SH-SY5Y (cell line): ENCODE measurements around the gene TYSND1.

Source experiments
- GATA2 ChIP-seq: IDR thresholded peaks from 2 replicates; pipeline ENCODE4 v1.6.1; 2011; ENCODE audit warnings: mild to moderate bottlenecking, low read depth, low read length
- GATA3 ChIP-seq: IDR thresholded peaks from 2 replicates; pipeline ENCODE4 v1.6.1; 2011; ENCODE audit warnings: low read depth, mild to moderate bottlenecking, low read length, moderate library complexity

Gene TYSND1

GRCh38 chr10:70114902-70115301 lies 31.6 kb downstream of the TYSND1 start:
- TF ChIP-seq GATA2 (no peak), GATA3 (no peak)

- TF ChIP-seq GATA3 (no peak), GATA2 (no peak)
Measured at GRCh38 chr10:70112071-70112470, 34.4 kb downstream of the TYSND1 start.

DNA sequence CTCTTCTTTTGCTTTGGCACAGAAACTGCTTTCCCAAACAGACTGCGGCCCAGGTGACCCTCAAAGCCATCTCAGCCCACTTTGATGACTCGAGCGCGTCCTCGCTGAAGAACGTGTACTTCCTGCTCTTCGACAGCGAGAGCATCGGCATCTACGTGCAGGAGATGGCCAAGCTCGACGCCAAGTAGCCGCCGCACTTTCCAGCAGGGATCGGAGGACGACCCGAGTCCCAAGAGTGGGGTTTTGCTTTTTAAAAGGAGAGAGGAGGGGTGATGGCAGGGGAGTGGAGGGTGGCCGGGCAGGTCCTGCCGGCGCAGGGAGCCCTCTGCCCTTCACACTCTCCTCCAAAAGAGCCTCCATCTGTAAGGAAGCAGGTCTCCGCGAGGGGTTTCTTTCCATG lies 35.0 kb downstream of the TYSND1 start:
- TF ChIP-seq GATA3, result no peak
- no peak for TF ChIP-seq GATA2

DNA sequence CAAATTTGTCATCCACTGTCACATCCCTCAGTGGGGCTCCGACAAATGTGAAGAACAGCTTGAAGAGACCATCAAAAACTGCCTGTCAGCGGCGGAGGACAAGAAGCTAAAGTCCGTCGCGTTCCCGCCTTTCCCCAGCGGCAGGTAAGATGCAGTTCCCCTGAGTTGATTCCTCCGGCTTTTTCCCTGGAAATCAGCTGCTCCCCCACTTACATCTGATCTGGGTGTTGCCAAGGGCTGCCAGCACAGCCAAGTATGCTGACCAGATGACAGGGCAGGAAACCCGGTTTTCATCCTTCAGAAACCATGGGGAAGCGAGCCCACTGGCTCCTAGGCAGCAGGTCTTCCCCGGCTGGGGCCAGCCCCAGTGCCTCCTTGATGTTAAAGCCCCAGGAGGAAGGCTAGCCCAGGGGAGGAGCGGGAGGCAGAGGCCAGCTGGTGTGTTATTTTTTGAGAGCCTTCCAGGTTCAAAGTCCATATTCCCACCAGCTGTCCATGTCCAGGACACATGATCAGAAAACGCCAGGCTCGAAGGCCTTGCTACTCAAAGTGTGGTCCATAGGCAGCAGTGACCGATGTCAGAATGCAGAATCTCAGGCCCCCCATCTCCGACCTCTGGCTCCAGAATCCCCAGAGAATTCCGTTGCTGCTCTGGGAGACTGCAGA lies 37.3 kb downstream of the TYSND1 start:
- no peak for TF ChIP-seq GATA2
- no peak for TF ChIP-seq GATA3

GRCh38 chr10:70106958-70107791 lies 39.3 kb downstream of the TYSND1 start:
- TF ChIP-seq GATA3, result no peak
- TF ChIP-seq GATA2, result no peak

DNA sequence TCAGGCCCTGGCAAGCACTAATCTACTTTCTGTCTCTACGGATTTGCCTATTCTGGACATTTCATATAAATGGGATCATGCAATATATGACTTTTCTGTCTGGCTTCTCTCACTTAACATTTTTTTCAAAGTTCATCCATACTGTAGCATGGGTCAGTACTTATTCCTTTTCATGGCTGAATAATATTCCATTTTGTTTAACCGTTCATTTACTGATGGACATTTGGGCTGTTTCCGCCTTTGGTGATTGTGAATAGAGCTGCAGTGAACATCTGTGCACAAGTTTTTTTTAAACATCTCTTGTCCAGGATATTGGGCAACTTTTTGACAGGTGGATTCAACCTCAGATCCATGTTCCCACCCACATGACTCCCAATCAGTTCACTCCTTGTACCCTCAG lies 44.8 kb downstream of the TYSND1 start:
- TF ChIP-seq GATA3, result no peak
- TF ChIP-seq GATA2, result no peak

DNA sequence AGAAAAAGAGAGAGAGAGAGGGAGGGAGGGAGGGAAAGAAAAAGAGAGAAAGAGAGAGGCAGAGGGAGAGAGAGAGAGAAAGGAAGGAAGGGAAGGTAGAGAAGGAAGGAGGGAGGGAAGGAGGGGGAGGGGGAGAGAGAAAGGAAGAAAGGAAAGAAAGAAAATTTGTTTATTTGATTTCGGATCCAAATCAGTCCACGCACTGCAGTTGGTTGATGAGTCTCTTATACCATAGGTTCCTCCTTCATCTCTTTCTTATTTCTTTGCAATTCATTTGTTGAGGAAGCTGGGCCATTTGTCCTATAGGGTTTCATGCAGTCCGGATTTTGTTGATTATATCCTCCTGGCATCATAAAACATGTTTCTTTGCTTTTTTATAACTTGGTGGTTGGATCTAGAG lies 48.2 kb downstream of the TYSND1 start:
- TF ChIP-seq GATA3 (no peak), GATA2 (no peak)

- TF ChIP-seq GATA2 (no peak), GATA3 (no peak)
Measured at GRCh38 chr10:70097459-70097858, 49.0 kb downstream of the TYSND1 start.

- TF ChIP-seq GATA3 (no peak), GATA2 (no peak)
Measured at GRCh38 chr10:70096705-70097420, 49.6 kb downstream of the TYSND1 start.

DNA sequence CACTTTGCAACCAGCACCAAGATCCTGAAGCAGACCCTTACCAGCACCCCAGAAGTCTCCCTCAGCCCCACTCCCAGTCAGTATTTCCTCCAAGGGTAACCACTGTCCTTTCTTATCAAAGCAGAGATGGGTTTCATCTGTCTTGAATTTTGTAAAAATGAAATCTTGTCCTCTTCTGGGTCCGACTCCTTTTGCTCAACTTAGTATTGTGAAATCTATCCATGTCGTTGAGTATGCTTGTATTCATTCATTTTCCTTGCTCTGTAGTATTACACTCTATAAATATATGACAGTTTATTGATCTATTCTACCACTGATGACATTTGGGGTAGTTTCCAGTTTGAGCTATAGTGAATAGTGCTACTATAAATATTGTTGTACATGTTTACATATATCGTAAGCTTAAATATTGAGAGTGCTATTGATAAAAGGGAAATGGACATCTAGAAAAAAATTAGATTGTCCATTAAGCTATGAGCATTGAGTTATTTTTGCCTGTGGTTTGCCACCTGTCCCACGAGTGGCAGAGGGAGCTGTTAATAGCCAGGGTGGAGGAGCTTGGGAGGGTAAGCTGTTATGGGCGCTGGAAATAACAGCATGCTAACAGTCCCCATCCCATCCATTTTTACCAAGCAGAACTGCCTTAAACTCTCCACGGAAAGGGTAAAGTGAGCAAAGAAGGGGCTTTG lies 50.3 kb downstream of the TYSND1 start:
- TF ChIP-seq GATA3, result no peak
- TF ChIP-seq GATA2, result no peak

GRCh38 chr10:70094250-70094649 lies 52.2 kb downstream of the TYSND1 start:
- TF ChIP-seq GATA2 (no peak), GATA3 (no peak)

DNA sequence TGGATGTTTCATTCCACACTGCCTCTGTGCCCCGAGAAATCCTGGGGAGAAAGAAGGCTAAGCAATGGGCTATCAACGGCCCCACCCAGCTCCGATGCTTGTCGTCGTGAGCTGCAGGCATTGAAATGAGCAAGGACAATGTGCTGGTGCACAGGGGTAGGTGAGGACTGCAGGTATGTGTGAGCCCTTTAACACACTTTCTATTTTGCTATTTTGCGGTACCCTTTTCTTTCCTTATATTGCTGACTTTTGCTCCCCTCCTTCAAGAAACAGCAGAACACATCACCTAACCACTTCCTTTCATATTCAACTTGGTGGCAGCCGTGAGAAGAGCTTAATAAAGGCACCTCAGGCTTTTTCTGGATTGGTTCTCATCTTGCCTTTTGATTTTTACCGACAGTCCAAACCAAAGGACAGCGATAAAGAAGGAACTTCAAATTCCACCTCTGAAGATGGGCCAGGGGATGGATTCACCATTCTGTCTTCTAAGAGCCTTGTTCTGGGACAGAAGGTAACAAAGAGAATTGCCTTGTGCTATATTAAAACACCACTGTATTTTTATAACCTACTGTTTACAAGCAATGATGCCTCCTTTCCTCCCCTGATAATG lies 53.1 kb downstream of the TYSND1 start:
- TF ChIP-seq GATA3, result no peak
- no peak for TF ChIP-seq GATA2

- TF ChIP-seq GATA3 (no peak), GATA2 (no peak)
Measured at GRCh38 chr10:70092389-70092718, 54.1 kb downstream of the TYSND1 start.

DNA sequence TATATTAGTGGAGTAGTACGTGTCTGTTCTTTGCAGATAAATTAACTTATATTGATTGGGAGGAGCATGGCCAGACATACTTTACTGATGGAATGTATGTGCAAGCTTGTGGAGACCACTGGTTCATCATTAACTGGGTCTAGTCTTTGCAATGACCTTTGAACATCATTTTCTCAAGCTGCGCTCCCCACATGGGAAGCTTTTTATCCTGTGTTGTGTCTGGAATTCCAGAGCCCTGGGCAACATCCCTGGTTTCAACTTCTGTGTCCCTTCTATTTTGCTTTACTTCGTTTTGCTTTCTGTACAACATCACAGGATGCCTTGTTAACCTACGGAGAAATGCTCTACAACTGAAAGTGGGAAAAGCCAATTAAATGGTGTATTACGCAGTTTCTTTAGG lies 55.5 kb downstream of the TYSND1 start:
- TF ChIP-seq GATA3 (no peak), GATA2 (no peak)
